RWPE2 (cell line): ENCODE data around the gene TAB2.
A peak's percentile ranks its signal among the peaks of the same experiment; 100 is the strongest.

Experiments
- ATAC-seq: fragments of 200-7000 bp; cut with Tn5 transposase; 3 replicates; pipeline ENCODE4 v1.9.1; 2021; ENCODE audit warnings: low read depth
- DNase-seq: peaks from one replicate; pipeline ENCODE4 v3.0.0-alpha.2; 2020; ENCODE audit warnings: low spot score
- H3K27ac ChIP-seq: fragments of 450-650 bp; 2 replicates; pipeline ENCODE4 v1.5.1; 2017; ENCODE audit warnings: mild to moderate bottlenecking; ENCODE audit not compliant: poor library complexity, severe bottlenecking
- H3K27me3 ChIP-seq: fragments of 250-450 bp; sonication (Bioruptor Pico); 2 replicates; pipeline ENCODE4 v1.5.1; 2021; ENCODE audit warnings: mild to moderate bottlenecking, moderate library complexity; ENCODE audit not compliant: insufficient read depth, poor library complexity, severe bottlenecking
- H3K36me3 ChIP-seq: fragments of 250-450 bp; sonication (Bioruptor Pico); 2 replicates; pipeline ENCODE4 v1.5.1; 2020; ENCODE audit warnings: low read depth, mild to moderate bottlenecking, moderate library complexity
- H3K4me1 ChIP-seq: fragments of 250-450 bp; sonication (Bioruptor Pico); 2 replicates; pipeline ENCODE4 v1.5.1; 2021; ENCODE audit warnings: mild to moderate bottlenecking, moderate library complexity; ENCODE audit not compliant: insufficient read depth, poor library complexity, severe bottlenecking
- H3K4me3 ChIP-seq: fragments of 250-450 bp; sonication (Bioruptor Pico); 2 replicates; pipeline ENCODE4 v1.5.1; 2021; ENCODE audit warnings: mild to moderate bottlenecking, moderate library complexity; ENCODE audit not compliant: severe bottlenecking
- H3K9me3 ChIP-seq: fragments of 250-450 bp; sonication (Bioruptor Pico); 2 replicates; pipeline ENCODE4 v1.5.1; 2021; ENCODE audit warnings: mild to moderate bottlenecking, moderate library complexity; ENCODE audit not compliant: severe bottlenecking
- TF ChIP-seq, protein P1 (sequence below): fragments of 450-650 bp; IDR thresholded peaks from one replicate; pipeline ENCODE4 v1.5.1; 2017; ENCODE audit warnings: mild to moderate bottlenecking, moderate library complexity; ENCODE audit not compliant: poor library complexity, severe bottlenecking

Gene TAB2

DNA sequence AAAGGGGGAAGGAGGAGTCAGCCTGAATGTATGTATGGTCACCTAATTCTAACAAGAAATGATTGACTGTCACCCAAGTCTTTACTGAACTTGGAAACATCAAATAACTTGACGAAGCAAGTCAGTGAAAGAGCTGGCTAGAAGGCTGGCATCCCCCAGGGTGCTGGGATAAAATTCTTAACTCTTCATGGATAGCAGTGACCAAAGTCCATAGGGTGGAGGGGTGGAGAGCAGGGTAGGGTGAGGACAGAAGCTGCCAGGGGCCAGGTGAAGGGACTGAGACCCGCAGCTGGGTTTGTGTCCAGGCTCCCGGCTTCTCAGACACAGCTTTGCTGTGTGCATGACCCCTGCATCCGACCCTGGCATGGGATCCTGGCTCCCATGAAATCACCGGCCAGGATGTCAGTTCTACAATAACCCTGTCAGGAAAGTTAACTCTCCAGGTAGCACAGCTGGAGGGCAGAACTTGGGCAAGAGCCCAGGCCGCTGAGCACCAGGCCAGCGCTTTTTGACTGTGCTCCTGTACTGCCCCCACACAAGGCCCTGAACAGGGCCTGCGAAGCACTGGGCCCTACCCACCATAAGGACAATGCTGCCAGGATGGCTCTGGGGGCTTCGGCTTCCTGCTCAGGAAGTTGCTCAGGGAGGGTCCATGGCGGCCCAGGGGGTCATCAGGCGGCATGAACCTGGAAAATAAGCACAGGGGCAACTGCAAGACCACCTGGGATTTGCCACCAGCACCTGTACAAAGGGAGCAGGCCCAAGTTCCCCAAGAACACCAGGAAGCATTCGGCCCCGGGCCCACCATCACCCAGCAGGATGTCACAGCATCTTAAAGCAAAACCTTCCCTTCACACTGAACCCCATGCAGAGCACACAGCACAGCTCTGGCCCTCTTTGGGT, 134.8 kb downstream of the TAB2 start:
- Histone ChIP-seq H3K27ac (no peak overlapping the region), H3K4me3 (no peak overlapping the region), H3K36me3 (no peaks in the 10 kb centered on the region), H3K4me1 (peaks cover 5% of the 10 kb centered on the region), H3K27me3 (peaks cover 3% of the 10 kb centered on the region), H3K9me3 (no peaks in the 10 kb centered on the region)
- DNase-seq (no peak), ATAC-seq (no peak)
- TF ChIP-seq, protein P1, sequence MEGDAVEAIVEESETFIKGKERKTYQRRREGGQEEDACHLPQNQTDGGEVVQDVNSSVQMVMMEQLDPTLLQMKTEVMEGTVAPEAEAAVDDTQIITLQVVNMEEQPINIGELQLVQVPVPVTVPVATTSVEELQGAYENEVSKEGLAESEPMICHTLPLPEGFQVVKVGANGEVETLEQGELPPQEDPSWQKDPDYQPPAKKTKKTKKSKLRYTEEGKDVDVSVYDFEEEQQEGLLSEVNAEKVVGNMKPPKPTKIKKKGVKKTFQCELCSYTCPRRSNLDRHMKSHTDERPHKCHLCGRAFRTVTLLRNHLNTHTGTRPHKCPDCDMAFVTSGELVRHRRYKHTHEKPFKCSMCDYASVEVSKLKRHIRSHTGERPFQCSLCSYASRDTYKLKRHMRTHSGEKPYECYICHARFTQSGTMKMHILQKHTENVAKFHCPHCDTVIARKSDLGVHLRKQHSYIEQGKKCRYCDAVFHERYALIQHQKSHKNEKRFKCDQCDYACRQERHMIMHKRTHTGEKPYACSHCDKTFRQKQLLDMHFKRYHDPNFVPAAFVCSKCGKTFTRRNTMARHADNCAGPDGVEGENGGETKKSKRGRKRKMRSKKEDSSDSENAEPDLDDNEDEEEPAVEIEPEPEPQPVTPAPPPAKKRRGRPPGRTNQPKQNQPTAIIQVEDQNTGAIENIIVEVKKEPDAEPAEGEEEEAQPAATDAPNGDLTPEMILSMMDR, result no peak

DNA sequence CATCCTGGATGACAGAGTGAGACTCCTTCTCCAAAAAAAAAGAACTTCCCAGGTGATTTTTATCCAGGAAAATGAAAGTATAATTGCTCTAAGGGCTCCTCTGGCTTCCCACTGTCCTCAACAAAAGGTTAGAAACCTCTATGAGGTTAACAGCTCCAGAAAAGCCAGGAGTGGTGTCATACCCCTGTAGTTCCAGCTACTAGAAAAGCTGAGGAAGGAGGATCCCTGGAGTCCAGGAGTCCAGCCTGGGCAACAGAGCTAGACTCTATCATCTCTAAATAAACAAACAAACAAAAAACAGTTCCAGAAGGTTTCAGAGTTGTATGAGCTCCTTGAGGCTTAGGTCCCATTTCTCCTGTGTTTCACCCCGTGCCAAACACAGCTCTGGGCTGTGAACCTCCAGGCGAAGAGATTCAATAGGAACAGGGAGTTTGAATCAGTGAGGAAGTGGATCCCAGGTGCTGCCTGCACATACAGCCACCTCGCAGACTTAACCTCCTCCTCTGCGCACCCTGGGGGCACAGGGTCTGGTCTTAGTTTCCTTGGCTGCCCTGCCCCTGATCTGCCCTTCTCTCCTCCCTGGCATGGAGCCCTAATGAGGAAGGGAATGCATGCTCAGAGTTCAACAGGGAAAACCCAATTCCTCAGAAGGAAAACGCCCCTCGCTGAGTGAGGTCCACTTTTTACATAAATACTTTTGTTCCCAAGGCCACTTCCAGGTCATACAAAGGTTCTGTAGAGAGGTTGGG, 136.3 kb downstream of the TAB2 start:
- Histone ChIP-seq H3K36me3 (no peaks in the 10 kb centered on the region), H3K4me3 (no peak overlapping the region), H3K9me3 (no peaks in the 10 kb centered on the region), H3K27ac (no peak overlapping the region), H3K4me1 (peaks cover 5% of the 10 kb centered on the region), H3K27me3 (peaks cover 3% of the 10 kb centered on the region)
- ATAC-seq (no peak), DNase-seq (no peak)
- TF ChIP-seq, protein P1, result no peak

DNA sequence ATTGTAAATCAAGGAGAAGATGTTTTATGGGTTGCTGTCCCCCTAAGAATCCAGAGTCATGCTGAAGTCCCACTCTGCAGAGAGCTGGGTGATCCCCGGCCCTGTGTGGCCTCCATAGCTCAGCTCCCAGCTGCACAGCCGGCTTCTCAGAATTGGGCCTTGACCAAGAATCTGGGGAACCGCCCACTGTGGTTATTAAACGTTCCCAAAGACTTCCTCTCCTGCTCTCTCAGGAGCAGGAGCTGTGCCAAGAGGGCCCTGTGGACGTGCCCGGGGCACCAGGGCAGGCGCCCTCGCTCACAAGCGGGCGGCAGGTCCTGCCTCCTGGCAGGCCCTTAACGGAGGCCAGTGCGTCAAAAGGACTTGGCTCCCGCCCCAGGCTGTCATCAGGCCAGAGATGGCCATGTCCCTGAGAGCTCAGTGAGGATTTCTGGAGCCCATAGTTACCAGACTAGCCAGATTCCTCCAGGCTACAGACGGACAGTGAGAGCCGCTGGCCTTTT, 136.9 kb downstream of the TAB2 start:
- ATAC-seq, result peak; percentile 76
- Histone ChIP-seq H3K27ac (no peak overlapping the region), H3K36me3 (no peaks in the 10 kb centered on the region), H3K4me1 (peaks cover 5% of the 10 kb centered on the region), H3K27me3 (peaks cover 3% of the 10 kb centered on the region), H3K9me3 (no peaks in the 10 kb centered on the region), H3K4me3 (no peak overlapping the region)
- TF ChIP-seq, protein P1, result no peak
- DNase-seq, result no peak

DNA sequence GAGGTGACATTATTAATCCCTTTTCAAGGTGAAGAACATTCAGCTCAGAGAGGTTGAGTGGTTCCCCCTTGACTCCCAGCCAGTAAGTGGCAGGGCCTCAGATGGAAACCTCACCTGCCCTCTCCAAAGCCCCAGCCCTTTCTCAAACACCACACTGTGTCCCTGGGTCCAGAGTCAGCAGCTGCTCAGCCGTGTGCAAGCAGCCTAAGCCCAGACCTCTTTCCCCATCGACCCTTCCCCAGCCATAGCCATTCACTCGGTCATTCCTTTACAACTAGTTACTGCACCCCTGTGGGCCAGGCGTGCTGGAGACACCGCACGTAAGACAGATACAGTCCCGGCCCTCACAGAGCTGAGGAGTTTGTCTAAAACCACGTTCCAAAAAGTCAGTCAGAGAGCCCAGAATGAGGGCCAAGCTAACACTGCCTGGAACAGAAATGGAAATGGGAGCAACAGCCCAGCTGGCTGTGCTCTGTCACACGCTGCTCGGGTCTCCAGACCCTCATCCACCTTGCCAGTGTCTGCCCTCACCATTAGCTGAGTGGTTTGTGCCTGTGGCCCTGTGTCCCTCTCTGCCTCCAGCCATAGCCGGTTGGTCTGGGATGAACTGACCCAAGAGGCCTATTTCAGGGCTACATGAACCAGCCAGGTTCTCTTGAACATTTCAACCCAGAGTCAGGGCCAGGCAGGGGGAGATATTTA, 137.7 kb downstream of the TAB2 start:
- Histone ChIP-seq H3K27ac (no peak overlapping the region), H3K27me3 (peaks cover 3% of the 10 kb centered on the region), H3K9me3 (no peaks in the 10 kb centered on the region), H3K4me1 (peaks cover 5% of the 10 kb centered on the region), H3K36me3 (no peaks in the 10 kb centered on the region), H3K4me3 (no peak overlapping the region)
- TF ChIP-seq, protein P1, result no peak
- ATAC-seq, result no peak
- DNase-seq, result no peak
